ENCODE results near the gene FRMPD4.

DNA sequence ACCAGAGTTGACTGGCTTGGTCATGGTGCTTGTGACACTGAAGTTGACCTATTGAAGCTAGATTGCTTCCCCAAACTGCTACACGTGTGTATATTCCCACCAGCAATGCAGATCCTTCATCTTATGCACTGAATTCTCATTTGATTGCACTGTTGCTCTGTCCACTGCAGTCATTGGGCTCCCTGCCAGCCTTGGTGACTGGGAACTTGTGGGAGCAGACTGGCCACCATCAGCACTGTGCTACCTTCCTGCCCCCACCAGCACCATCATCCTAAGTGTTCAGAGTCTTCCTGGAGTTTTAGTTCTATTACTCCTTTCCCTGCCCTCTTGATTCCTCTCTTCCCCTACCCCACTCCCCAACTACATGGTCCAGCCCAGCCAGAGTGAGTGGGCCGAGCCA lies 535.2 kb downstream of the FRMPD4 start:
- TF ChIP-seq, protein P1, sequence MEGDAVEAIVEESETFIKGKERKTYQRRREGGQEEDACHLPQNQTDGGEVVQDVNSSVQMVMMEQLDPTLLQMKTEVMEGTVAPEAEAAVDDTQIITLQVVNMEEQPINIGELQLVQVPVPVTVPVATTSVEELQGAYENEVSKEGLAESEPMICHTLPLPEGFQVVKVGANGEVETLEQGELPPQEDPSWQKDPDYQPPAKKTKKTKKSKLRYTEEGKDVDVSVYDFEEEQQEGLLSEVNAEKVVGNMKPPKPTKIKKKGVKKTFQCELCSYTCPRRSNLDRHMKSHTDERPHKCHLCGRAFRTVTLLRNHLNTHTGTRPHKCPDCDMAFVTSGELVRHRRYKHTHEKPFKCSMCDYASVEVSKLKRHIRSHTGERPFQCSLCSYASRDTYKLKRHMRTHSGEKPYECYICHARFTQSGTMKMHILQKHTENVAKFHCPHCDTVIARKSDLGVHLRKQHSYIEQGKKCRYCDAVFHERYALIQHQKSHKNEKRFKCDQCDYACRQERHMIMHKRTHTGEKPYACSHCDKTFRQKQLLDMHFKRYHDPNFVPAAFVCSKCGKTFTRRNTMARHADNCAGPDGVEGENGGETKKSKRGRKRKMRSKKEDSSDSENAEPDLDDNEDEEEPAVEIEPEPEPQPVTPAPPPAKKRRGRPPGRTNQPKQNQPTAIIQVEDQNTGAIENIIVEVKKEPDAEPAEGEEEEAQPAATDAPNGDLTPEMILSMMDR (IDR thresholded peaks at IDR 0.05), result no peak
- TF ChIP-seq ZFX (IDR thresholded peaks at IDR 0.05; ENCODE audit: borderline replicate concordance), result no peak

All from 22Rv1 (cell line).